Gastrocnemius medialis (tissue), 4 donors: ENCODE measurements around the gene AP3S2. TPM values are rescaled to one million over a fixed set of nuclear protein-coding genes. Genes with fewer than 3 reads are reported as not detected.

ENCODE experiments used
- ATAC-seq, 2 donors: fragments of 150-250 bp; one replicate each; pipeline ENCODE4 v1.9.1; 2016
- DNase-seq, 2 donors: peaks; one replicate each; pipeline ENCODE4 v3.0.0-alpha.2; 2019
- H3K27ac ChIP-seq, 4 donors: fragments of 200-600 bp; sonication (generic); 1 replicate in 1 of 4; 2 replicates in 3 of 4; pipeline ENCODE4 v1.5.1; 2016 to 2018; ENCODE audit warnings: mild to moderate bottlenecking in 2 of 4, moderate library complexity in 1 of 4
- H3K27me3 ChIP-seq, 3 donors: fragments of 200-600 bp; sonication (generic) in 2 of 3; 1 replicate in 1 of 3; 2 replicates in 2 of 3; pipeline versions ENCODE4 v1.5.1 to v1.6.0; 2016 to 2019; ENCODE audit warnings: mild to moderate bottlenecking in 1 of 3, moderate library complexity in 1 of 3
- H3K36me3 ChIP-seq, 2 donors: fragments of 200-600 bp; sonication (generic) in 1 of 2; one replicate each; pipeline ENCODE4 v1.5.1; 2017 to 2018
- H3K4me1 ChIP-seq, 2 donors: fragments of 200-600 bp; sonication (generic) in 1 of 2; one replicate each; pipeline ENCODE4 v1.5.1; 2016 to 2017; ENCODE audit warnings: mild to moderate bottlenecking in 2 of 2
- H3K4me3 ChIP-seq, 4 donors: fragments of 200-600 bp; sonication (generic) in 3 of 4; 1 replicate in 1 of 4; 2 replicates in 3 of 4; pipeline ENCODE4 v1.5.1; 2016 to 2019; ENCODE audit warnings: mild to moderate bottlenecking in 2 of 4
- H3K9me3 ChIP-seq, 3 donors: fragments of 200-600 bp; sonication (generic) in 2 of 3; 1 replicate in 1 of 3; 2 replicates in 2 of 3; pipeline ENCODE4 v1.5.1; 2016 to 2019
- POLR2A ChIP-seq, 2 donors: fragments of 450-650 bp; IDR thresholded peaks; one replicate each; pipeline ENCODE4 v1.6.1; 2017; ENCODE audit warnings: antibody characterized with exemption in 2 of 2, mild to moderate bottlenecking in 2 of 2, moderate library complexity in 2 of 2
- in situ Hi-C, 4 donors: fragments of 200-750 bp; cut with MboI; loops; one replicate each; pipeline versions ENCODE4 v1.15.0 to v1.8.0; 2017; ENCODE audit warnings: low sequenced_read_pairs in 4 of 4
- intact Hi-C: fragments of 100-400 bp; cut with DNase I; formaldehyde crosslinking; loops from one replicate; pipeline ENCODE4 v1.15.1; 2023; ENCODE audit warnings: low total_unique reads
- total RNA-seq, 4 donors: library from RNA; depleted of rRNA; stranded (reverse); fragments of >200 nt; gene quantifications; one replicate each; pipeline versions ENCODE4 v1.1.0 to v1.2.3, GENCODE V29; 2016
- TF ChIP-seq, protein P1 (sequence below), 5 experiments: fragments of 450-650 bp in 3 of 5; fragments of 200-600 bp in 2 of 5; sonication (generic) in 2 of 5; IDR thresholded peaks in 4 of 5; conservative IDR thresholded peaks in 1 of 5; 1 replicate in 4 of 5; 2 replicates in 1 of 5; pipeline ENCODE4 v1.5.1; 2016 to 2019; ENCODE audit warnings: antibody characterized with exemption in 5 of 5, mild to moderate bottlenecking in 3 of 5, moderate library complexity in 3 of 5

The AP3S2 gene
- total RNA-seq, 4 donors from 2014 or later, result 48.4 to 82.6 (median 71.3) TPM

GRCh38 chr15:89812011-89812846 lies 81.6 kb downstream of the AP3S2 start:
- Histone ChIP-seq H3K4me3 (no peak overlapping the region), H3K9me3 (peaks cover 0 to 4% (median 0%) of the 10 kb centered on the region in 3 donors), H3K4me1 (no peaks in the 10 kb centered on the region), H3K36me3 (no peaks in the 10 kb centered on the region), H3K27ac (peak overlapping the region in 2 of 4 donors; percentile 29 to 35), H3K27me3 (peaks cover 32 to 37% (median 36%) of the 10 kb centered on the region in 3 donors)
- ATAC-seq (peak; percentile 52 to 60), DNase-seq (peak; percentile 62 to 70)
- TF ChIP-seq, protein P1, sequence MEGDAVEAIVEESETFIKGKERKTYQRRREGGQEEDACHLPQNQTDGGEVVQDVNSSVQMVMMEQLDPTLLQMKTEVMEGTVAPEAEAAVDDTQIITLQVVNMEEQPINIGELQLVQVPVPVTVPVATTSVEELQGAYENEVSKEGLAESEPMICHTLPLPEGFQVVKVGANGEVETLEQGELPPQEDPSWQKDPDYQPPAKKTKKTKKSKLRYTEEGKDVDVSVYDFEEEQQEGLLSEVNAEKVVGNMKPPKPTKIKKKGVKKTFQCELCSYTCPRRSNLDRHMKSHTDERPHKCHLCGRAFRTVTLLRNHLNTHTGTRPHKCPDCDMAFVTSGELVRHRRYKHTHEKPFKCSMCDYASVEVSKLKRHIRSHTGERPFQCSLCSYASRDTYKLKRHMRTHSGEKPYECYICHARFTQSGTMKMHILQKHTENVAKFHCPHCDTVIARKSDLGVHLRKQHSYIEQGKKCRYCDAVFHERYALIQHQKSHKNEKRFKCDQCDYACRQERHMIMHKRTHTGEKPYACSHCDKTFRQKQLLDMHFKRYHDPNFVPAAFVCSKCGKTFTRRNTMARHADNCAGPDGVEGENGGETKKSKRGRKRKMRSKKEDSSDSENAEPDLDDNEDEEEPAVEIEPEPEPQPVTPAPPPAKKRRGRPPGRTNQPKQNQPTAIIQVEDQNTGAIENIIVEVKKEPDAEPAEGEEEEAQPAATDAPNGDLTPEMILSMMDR (IDR thresholded peaks at IDR 0.05 in 4 of 5, conservative IDR thresholded peaks at IDR 0.05 in 1 of 5), result no peak
- TF ChIP-seq POLR2A (IDR thresholded peaks at IDR 0.05), result no peak
- intact Hi-C loops (no loop called here), in situ Hi-C loops (no loop called here)

DNA sequence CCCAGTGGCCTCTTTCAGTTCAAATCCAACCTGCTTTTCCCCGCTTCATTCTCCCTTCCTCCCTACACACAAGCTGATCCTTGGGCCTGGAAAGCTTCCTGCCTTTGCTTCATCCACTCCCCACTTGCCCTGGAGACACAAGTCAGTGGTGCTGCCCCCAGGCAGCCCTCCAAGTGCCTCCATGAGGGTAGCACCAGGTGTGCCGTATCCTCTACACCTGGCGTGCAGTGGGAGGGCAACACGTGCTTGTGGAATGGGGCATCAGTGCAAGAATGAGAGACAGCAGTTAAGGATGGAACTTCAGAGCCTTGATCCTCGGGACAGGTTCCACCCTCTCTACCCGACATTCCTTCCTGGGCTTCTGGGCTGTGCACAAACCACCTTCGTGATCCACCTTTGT lies 83.0 kb downstream of the AP3S2 start:
- Histone ChIP-seq H3K4me3 (no peak overlapping the region), H3K36me3 (no peaks in the 10 kb centered on the region), H3K27me3 (peaks cover 20 to 26% (median 24%) of the 10 kb centered on the region in 3 donors), H3K9me3 (peaks cover 0 to 3% (median 0%) of the 10 kb centered on the region in 3 donors), H3K27ac (no peak overlapping the region), H3K4me1 (no peaks in the 10 kb centered on the region)
- DNase-seq (no peak), ATAC-seq (no peak)
- in situ Hi-C loops, result no loop called here
- TF ChIP-seq, protein P1 (IDR thresholded peaks at IDR 0.05 in 4 of 5, conservative IDR thresholded peaks at IDR 0.05 in 1 of 5), result no peak
- TF ChIP-seq POLR2A (IDR thresholded peaks at IDR 0.05), result no peak
- intact Hi-C loops, result no loop called here

DNA sequence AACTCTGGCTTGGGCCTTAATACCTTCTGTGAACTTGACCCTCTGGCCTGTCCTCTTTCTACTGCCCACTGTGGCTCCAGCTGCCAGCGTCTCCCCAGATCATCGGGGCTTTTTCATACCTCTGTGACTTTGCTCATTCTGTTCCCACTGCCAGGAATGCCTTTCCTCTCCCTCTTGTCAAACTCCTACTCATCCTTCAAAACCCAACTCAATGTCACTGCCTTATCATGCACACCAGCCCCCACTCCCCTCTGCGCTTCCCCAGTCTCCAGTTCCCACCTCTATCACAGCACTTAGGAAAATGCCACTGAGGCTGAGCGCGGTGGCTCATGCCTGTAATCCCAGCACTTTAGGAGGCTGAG lies 84.0 kb downstream of the AP3S2 start:
- TF ChIP-seq POLR2A (IDR thresholded peaks at IDR 0.05), result no peak
- TF ChIP-seq, protein P1 (IDR thresholded peaks at IDR 0.05 in 4 of 5, conservative IDR thresholded peaks at IDR 0.05 in 1 of 5), result no peak
- Histone ChIP-seq H3K9me3 (no peaks in the 10 kb centered on the region), H3K27ac (no peak overlapping the region), H3K36me3 (no peaks in the 10 kb centered on the region), H3K4me3 (no peak overlapping the region), H3K4me1 (no peaks in the 10 kb centered on the region), H3K27me3 (peaks cover 10 to 15% (median 14%) of the 10 kb centered on the region in 3 donors)
- DNase-seq (no peak), ATAC-seq (no peak)
- in situ Hi-C loops (no loop called here), intact Hi-C loops (no loop called here)

DNA sequence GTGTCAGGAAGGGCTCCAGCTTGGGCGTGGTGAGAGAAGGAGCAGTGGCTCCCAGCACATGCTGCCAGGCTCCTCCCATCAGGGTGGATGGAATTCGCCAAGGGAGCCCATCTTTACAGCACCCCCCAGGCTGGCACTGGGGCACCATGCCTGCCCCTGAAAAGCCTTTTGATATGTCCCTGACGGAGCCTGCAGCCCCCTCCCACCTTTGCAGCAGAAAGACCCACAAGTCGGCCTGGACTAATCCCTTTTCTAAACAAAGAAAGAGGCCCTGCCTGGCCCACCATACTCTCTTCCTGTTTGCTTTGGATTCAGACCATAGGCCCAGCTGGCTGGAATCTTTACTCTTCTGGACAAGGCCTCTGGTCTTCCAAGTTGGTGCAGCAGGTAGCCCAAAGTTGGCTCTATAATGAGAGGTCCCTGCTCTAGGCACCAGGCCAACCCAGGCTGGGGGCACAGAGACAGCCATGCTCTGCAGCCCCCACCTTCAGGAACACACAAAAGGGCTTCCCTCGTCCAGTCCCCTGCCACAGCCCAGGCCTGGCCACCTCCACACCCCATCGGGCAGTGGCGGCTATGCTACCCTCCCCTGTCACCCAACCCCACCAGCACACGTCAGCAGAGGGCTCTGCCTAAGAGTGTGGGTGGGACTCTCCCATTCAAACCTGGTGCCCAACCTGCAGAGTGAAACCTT lies 84.6 kb downstream of the AP3S2 start:
- Histone ChIP-seq H3K9me3 (no peaks in the 10 kb centered on the region), H3K27me3 (peaks cover 7 to 10% (median 8%) of the 10 kb centered on the region in 3 donors), H3K36me3 (no peaks in the 10 kb centered on the region), H3K27ac (no peak overlapping the region), H3K4me1 (no peaks in the 10 kb centered on the region), H3K4me3 (no peak overlapping the region)
- ATAC-seq, result no peak
- intact Hi-C loops, result no loop called here
- TF ChIP-seq, protein P1 (IDR thresholded peaks at IDR 0.05 in 4 of 5, conservative IDR thresholded peaks at IDR 0.05 in 1 of 5), result no peak
- DNase-seq, result no peak
- in situ Hi-C loops, result no loop called here
